H7 (cell line): Measurements from ENCODE around the gene RBM38. TPM values are rescaled to one million over a fixed set of nuclear protein-coding genes. Genes with fewer than 3 reads are reported as not detected.

Source experiments
- DNase-seq: peaks from one replicate; pipeline ENCODE4 v3.0.0; 2012
- H3K27me3 ChIP-seq: 2 replicates; pipeline ENCODE4 v1.6.0; 2011; ENCODE audit warnings: mild to moderate bottlenecking, low read length; ENCODE audit not compliant: control insufficient read depth, insufficient read depth
- H3K36me3 ChIP-seq: replicated peaks from 2 replicates; pipeline ENCODE4 v1.5.1; 2011; ENCODE audit warnings: low read length; ENCODE audit not compliant: control insufficient read depth, insufficient read depth
- H3K4me3 ChIP-seq: 2 replicates; pipeline ENCODE4 v1.5.1; 2011; ENCODE audit warnings: low read depth, mild to moderate bottlenecking, control low read depth, low read length, moderate library complexity; ENCODE audit not compliant: insufficient read depth
- total RNA-seq: library from RNA; depleted of rRNA; stranded (reverse); fragments of >200 nt; shearing (Covaris generic); gene quantifications from 2 replicates; pipeline ENCODE4 v1.2.3, GENCODE V29; 2014

RBM38 gene
- total RNA-seq, 1 experiment from 2014 or later = 91.7 TPM

DNA sequence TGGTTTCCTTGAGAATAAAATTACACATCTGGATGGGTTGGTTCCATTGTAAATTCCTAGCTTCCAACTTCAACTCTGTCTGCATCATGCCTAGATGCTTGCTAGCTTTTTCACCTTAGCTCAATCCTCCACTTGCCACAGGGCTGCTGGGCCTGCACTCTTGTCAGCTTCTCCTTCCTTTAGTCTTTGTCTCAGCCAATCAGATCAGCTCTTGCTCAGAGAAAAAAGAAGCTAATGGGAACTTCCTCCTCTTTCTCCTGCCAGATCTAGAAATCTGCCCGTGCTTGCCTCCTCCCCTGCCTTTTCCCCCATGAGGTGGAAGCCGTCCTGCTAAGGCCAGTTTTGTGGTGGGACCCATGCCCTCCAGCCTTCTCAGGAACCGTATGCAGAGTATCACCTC is 21.6 kb upstream of the RBM38 start:
- H3K4me3 ChIP-seq = no peak overlapping the region
- peaks cover 44% of the 10 kb centered on the region for H3K36me3 ChIP-seq
- H3K27me3 ChIP-seq = no peaks in the 10 kb centered on the region
- DNase-seq = no peak

- Histone ChIP-seq H3K27me3 (no peaks in the 10 kb centered on the region), H3K36me3 (peaks cover 50% of the 10 kb centered on the region), H3K4me3 (no peak overlapping the region)
- no peak for DNase-seq
These were observed 20.9 kb upstream of the RBM38 start for GRCh38 chr20:57370316-57370715.

GRCh38 chr20:57371363-57371762 is 19.8 kb upstream of the RBM38 start:
- Histone ChIP-seq H3K4me3 (no peak overlapping the region), H3K36me3 (peaks cover 49% of the 10 kb centered on the region), H3K27me3 (no peaks in the 10 kb centered on the region)
- no peak for DNase-seq

DNA sequence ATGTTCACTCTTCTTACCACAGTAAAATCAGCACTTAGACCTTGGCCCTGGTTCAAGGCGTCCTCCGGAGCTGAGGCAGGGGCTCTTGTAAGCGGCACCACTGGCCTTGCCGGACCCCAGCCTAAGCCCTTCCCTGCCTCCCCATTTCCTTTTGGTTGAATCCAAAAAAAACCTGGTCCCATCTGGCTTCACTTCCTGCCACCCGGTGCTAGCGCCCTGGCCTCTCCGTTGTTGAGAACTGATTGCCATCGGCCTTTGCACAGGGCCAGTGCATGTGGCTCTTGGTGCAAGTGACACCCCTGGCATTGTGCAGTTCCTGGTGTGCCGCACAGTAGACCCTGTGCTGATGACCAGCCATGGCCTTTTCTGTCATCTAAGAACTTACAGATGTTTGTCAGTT is 19.0 kb upstream of the RBM38 start:
- no peak overlapping the region for H3K4me3 ChIP-seq
- no peaks in the 10 kb centered on the region for H3K27me3 ChIP-seq
- H3K36me3 ChIP-seq = peaks cover 46% of the 10 kb centered on the region
- DNase-seq = no peak

DNA sequence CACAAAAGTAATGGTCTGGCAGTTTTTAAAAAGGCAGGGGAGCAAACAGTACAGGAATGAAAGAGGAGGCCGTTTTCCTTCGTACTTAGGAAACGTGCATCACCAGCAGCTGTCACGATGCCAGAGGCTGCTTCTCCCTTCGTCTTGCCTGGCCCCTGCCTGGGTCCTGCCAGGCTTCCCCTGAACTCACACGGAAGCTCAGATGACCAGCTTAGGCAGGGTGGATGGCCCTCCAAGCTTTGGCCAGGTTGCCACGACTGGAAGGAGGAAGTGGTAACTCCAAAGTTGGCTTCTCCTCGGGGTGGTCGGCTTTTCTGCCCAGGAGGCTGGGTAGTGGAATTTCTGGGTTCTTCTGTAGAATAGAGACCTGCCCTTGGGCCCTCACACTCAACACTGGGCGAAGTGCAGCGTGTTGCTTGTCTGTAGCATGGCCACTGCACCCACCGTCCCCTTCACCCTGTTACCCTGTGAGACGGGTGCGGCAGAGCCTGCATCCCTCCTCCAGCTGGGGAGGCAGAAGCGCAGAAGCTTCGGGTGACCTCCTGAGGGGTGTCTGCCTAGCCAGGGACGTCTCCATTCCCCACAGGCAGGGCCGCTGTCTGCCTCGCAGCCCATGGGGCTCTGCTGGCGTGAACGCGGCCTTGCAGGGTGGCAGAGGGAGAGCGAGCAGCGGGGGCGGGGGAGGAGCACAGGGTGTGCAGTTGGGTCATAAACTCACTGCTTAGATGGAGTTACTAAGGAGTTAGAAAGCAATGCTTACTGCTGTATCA is 18.4 kb upstream of the RBM38 start:
- no peak for DNase-seq
- Histone ChIP-seq H3K27me3 (no peaks in the 10 kb centered on the region), H3K36me3 (peaks cover 47% of the 10 kb centered on the region), H3K4me3 (no peak overlapping the region)

DNA sequence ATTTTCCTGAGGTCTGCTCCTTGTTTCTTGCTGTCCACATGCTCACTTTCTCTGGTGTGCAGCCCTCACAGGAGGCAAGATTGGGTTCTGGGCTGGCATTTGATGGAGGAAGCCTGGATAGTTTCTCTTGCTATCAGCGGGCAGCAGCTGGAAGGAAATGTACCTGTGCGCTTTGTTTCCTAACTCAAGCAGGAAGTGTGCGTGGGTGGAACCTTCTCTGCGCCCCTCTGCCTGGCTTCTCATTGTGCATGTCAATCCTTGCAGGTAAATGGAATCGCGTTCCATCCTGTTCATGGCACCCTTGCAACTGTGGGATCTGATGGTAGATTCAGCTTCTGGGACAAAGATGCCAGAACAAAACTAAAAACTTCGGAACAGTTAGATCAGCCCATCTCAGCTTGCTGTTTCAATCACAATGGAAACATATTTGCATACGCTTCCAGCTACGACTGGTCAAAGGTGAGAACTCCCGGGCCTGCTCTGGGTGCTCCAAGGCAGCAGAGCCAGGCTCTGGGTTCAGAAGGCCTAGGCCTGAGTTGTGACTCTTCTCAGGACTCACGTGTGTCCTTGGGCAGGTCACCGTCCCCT is 16.8 kb upstream of the RBM38 start:
- Histone ChIP-seq H3K27me3 (no peaks in the 10 kb centered on the region), H3K4me3 (no peak overlapping the region), H3K36me3 (peaks cover 45% of the 10 kb centered on the region)
- peak; percentile 45 for DNase-seq

GRCh38 chr20:57374931-57375651 is 16.1 kb upstream of the RBM38 start:
- no peak for DNase-seq
- H3K27me3 ChIP-seq = no peaks in the 10 kb centered on the region
- no peak overlapping the region for H3K4me3 ChIP-seq
- H3K36me3 ChIP-seq = peaks cover 39% of the 10 kb centered on the region

GRCh38 chr20:57375652-57376230 is 15.5 kb upstream of the RBM38 start:
- H3K4me3 ChIP-seq = no peak overlapping the region
- H3K27me3 ChIP-seq = no peaks in the 10 kb centered on the region
- H3K36me3 ChIP-seq = peaks cover 35% of the 10 kb centered on the region
- DNase-seq = no peak

DNA sequence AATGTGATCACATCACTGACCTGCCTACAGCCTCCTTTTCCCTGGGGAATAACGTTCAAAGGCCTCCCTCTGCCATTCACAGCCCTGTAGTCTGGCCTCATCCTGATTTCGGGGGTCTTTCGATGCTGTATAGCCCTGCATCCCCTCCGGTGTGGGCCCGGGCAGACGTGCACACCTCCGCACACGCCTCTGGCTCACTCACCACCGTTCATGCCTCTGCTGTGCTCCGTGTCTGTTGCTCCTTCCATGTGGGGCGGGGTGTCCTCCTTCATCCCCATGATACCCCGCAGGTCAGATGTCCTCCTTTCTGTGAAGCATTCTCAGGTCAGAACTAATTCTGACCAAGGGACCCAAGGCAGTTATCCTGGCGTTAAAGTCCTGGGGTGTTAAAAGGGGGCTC is 13.8 kb upstream of the RBM38 start:
- DNase-seq = no peak
- H3K27me3 ChIP-seq = no peaks in the 10 kb centered on the region
- peaks cover 26% of the 10 kb centered on the region for H3K36me3 ChIP-seq
- H3K4me3 ChIP-seq = no peak overlapping the region

DNA sequence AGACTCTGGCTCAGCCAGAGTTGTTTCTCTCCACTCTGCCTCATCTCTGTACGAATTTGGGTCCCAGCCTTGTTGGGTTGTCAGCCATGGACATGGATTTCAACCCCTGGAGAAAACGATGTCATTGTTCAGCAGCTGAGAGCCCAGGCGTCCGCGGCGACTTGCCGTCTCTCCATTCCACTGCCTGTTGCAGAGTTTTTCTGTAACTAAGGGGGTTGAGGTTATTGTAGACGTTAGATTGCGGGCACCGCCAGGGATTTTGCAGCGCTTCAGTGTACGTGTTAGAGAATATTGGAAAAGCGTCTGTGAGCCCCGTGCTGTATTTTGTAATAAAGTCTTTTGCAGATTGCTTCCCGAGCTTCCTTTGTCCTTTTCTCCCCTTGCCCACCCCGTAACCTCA is 13.1 kb upstream of the RBM38 start:
- H3K27me3 ChIP-seq = no peaks in the 10 kb centered on the region
- peaks cover 25% of the 10 kb centered on the region for H3K36me3 ChIP-seq
- DNase-seq = no peak

GRCh38 chr20:57378646-57379262 is 12.4 kb upstream of the RBM38 start:
- Histone ChIP-seq H3K4me3 (no peak overlapping the region), H3K27me3 (no peaks in the 10 kb centered on the region), H3K36me3 (peaks cover 22% of the 10 kb centered on the region)
- DNase-seq = no peak

More for the DNA sequence above, 13.1 kb upstream of the RBM38 start:
- H3K4me3 ChIP-seq = no peak overlapping the region

GRCh38 chr20:57379263-57379647 is 11.9 kb upstream of the RBM38 start:
- Histone ChIP-seq H3K4me3 (no peak overlapping the region), H3K36me3 (peaks cover 20% of the 10 kb centered on the region), H3K27me3 (no peaks in the 10 kb centered on the region)
- no peak for DNase-seq

GRCh38 chr20:57380081-57380750 is 11.0 kb upstream of the RBM38 start:
- H3K27me3 ChIP-seq = no peaks in the 10 kb centered on the region
- H3K36me3 ChIP-seq = peaks cover 13% of the 10 kb centered on the region
- H3K4me3 ChIP-seq = no peak overlapping the region
- DNase-seq = no peak
